ENCODE measurements around the gene FERD3L.

DNA sequence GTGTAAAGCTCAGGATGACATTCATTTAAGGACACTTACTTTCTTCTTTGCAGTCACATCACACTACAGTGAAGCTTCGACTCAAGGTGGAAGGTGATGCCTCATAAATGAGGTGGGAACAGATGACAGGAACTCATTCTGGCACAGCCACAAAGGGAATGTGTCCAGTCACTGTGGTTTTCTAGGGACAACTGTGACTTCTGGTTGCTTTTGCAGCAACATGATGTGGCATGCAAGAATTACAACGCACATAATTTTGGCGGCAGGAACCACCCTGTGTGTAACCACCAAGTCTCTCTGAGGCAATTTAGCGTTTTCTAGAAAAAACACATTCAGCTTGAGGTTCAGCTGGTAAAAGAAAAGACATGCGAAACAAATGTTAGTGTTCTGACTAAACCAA lies 32.0 kb upstream of the FERD3L start:
- no peak for TF ChIP-seq CTCF (IDR thresholded peaks at IDR 0.05)
- TF ChIP-seq POLR2AphosphoS5 (IDR thresholded peaks at IDR 0.05), result no peak
- TF ChIP-seq POLR2A (IDR thresholded peaks at IDR 0.05; ENCODE audit: low read depth), result no peak
- no peak for TF ChIP-seq EP300 (IDR thresholded peaks at IDR 0.05)
